NCI-H1436 (cell line): Measurements from ENCODE around the gene CSTPP1.

ENCODE experiments used
- DNase-seq: peaks from one replicate; lab custom pipeline; 2025; lab: John Stamatoyannopoulos, UW

Gene CSTPP1

DNA sequence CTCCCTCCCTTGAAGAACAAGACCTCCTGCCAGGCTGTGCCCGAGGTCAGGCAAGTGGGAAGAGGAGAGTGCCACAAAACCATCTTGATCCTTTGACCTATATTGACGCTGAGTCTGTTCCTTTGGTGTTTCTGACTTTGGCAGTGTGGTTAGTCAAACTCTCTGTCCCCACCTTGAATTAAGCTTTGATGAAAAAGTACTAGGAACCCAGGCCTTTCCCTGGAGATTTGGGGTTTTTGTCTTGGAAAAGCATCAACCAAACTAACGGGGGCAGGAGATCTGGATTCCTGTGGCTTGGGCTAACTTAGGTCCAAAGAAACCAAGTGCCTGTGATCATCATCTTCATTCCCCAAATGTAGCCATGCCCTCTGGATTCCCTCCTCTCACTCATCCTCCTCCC lies 199.8 kb downstream of the CSTPP1 start:
- no peak for DNase-seq

DNA sequence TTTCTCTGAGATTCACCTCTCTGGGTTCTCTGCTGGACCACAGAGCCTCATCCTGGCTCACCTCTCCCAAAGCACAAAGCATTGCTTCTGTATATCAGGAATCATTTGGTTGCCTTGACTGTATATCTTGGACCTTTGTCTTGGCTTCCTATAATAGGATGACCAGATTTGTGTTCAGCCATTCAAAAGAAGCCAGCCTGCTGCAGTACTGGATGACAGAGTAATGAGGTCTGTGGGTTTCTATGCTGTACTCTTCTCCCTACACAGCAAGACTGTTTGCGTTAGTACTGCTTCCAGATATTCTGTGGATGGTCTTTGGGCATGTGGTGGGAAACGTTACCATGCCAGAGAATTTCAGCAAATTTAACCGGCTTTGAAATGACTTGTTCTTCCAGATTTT lies 200.4 kb downstream of the CSTPP1 start:
- no peak for DNase-seq

DNA sequence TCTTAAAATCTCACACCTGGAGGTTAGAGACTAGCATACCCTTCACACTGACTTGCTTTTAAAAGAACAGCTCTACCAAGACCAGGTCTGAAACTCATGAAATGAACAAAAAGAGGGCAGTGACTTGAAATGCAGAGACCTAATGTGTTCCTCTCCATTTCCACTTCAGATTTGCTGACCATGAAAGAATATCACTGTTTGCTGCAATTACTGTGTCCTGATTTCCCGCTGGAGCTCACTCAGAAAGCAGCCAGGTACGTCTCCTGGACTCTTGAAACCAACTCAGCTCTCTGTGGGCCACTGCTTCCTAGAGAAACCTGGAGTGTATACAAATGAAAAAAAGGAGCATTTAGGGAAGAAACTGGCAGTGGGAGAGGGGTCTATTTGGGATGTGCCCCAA lies 200.9 kb downstream of the CSTPP1 start:
- no peak for DNase-seq

DNA sequence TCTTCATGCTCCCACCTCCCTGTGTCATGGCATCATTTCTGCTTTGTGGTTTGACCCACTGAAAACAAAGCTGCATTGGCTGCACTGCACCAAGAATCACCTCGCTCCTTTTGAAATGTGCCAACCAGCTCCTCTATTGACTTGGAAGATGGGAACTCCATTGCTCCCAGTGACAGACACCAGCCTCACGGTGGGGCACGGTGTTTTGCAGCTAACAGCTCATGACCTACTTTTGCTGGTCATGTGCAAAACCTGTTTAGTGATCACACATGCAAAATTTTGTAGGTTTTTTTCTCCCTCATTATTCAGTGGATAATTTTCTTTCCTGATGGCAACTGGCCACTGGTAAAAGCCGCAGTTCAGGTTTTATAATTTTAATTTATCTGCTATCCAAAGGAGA lies 203.3 kb downstream of the CSTPP1 start:
- no peak for DNase-seq

DNA sequence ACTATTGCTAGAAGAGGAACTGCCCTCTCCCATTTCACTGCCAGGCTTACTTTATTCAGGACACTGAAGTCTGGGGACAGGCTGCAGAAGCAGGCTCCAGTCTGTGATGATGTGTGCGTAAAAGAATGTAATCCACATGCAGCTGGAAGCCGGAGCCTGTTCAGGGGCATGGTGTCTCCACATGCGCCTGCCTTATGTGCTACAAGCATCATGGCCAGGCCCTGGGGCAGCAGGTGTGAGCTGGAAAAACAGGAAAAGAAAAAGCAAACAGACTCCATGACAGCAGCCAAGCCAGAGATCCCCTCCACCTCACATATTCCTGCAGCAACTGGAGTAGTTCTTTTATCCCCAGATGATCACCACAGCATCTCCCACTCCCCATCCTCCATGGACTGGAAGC lies 206.8 kb downstream of the CSTPP1 start:
- no peak for DNase-seq

DNA sequence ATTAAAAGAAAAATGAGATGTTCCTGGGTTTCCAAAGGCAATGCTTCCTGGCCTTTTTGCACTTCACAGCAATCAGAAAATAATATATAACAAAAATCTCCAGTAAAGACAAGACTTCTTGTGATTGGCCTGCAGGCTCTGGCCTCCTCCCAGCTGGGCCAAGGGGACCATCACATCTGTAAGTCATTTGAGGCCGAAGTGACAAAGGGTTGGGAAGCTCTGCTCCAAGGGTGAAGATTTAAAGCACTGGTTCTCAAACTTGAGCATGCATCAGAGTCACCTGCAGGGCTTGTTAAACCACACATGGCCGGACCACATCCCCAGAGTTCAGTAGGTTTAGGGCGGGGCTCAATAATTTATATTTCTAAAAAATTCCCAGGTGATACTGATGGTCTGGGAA lies 208.0 kb downstream of the CSTPP1 start:
- DNase-seq, result no peak

DNA sequence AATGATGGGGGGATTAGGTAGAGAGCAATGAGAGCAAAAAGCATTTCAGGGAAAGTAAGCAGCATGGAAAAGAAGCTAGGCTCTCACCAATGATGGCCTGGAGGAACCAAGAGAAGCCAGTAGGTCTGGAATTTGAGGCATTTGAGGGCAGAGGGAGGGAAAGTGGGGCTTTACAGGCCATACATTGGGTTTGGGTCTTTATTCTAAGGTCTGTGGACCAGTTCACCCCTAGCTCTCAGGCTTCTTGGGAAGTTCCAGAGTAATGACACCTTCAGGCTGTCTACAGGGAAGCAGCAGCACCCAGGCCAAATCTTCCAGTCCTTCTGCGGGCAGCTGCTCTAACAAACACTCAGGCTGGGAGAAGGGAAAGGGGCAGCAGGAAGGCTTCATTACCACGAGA lies 210.7 kb downstream of the CSTPP1 start:
- no peak for DNase-seq

DNA sequence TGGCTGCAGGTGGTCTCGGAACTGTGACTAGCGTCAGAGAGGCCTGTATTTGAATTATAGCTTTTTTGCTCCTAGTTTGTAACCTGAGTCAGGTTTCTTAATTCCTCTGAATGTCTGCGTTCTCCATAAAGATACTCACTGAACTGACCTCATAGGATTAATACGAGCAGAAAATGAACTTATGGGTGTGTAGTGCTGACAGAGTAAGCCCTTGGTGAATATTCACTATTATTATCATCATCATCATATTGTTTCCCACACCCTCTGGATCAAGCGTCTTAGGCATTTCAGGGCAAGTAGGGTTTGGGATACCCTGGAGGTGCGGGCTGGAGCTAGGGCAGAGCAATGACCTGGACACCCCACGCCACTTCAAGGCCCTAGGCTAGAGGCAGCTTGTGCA lies 211.1 kb downstream of the CSTPP1 start:
- no peak for DNase-seq

DNA sequence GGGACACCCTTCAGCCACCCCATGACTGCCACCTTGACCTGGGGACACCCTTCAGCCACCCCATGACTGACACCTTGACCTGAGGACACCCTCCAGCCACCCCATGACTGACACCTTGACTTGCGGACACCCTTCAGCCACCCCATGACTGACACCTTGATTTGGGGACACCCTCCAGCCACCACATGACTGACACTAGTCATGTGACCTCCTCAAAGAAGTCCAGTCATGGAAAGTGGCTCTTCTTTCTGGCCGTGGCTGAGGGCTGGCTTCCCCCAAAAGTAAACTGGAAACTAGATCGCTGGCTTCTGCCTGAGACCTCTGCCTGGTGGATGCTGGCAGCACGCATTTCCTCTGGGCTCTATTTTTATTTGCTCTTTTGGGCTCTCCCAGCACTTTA lies 211.7 kb downstream of the CSTPP1 start:
- DNase-seq, result no peak

DNA sequence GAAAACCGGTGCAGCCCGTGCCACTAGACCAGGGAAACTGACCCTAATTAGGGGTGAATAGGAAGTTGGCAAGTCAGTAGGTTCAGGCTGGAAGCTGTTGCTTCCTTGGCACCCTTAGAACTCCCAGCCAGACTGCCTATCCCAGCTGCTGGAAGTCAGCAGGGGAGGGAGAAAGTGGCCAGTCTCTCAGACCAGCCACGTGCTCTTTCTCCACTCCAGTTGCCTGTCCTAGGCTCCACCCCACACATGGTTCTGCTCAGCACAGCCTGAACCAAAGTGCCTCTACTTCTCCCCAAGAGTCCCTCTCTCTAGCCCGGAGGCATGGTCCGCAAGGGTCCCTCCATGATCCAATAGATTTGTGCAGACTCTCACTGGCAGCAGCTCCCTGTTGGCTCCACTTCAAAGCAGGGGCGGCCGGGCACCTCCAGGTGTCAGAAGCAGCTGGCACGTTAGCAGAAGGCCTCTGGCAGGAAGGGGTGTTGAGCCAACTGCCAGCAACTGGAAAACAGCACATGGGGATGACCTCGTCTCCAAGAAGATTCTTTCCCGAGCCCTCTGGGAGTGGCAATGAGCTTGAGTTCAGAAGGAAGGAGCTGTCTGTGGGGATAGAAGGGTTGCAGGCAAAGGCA lies 212.5 kb downstream of the CSTPP1 start:
- no peak for DNase-seq

DNA sequence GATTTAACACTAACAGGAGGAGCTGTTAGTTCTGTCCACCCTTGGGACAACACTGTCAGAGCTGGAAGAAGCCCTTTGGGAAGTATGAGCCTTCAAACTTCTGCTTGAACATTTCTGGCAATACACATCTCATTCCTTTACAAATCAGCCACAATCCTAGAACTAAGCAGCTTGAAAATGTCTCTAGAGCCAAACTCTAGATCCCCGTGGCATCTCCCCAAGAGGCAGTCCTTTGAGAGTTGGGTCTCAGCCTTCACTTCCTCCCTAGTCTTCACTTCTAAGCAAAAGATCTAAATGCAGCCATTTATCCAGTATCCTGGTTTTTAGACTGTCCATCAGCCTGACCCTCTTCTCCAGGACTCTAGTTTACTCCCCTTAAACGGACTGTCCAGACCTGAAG lies 213.2 kb downstream of the CSTPP1 start:
- DNase-seq, result no peak

DNA sequence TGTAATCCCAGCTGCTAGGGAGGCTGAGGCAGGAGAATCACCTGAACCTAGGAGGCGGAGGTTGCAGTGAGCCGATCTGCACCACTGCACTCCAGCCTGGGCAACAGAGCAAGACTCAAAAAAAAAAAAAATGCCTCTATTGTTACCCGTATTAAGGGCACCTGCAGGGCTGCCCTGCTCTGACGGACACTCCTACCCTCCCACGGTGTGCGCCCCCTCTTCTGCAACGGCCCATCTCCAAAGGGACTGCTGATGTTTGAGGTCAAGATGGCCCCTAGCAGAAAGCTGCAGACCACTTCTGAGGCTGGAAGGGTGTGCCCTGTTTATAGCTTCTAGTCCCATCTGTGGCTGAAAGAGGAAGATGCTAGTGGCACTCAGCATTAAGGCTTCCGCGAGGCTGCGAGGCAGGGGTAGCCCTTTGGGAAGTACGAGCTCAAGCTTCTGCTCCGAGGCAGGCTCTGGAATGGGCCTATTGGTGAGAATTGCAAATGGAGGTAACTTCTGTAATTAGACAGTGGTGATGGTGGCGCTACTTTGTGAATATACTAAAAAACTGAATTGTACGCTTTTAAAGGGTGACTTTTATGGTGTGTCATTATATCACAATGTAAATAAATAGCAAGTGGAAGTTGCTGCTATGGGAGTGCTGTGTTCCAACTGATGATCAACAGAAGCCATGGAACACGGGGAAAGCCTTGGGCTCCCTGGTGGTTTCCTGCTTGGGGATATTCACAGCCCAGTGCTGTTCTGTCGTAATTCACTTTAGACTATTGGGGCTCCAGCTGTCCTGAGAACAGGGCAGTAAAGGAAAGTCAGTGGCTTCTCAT lies 215.8 kb downstream of the CSTPP1 start:
- no peak for DNase-seq

DNA sequence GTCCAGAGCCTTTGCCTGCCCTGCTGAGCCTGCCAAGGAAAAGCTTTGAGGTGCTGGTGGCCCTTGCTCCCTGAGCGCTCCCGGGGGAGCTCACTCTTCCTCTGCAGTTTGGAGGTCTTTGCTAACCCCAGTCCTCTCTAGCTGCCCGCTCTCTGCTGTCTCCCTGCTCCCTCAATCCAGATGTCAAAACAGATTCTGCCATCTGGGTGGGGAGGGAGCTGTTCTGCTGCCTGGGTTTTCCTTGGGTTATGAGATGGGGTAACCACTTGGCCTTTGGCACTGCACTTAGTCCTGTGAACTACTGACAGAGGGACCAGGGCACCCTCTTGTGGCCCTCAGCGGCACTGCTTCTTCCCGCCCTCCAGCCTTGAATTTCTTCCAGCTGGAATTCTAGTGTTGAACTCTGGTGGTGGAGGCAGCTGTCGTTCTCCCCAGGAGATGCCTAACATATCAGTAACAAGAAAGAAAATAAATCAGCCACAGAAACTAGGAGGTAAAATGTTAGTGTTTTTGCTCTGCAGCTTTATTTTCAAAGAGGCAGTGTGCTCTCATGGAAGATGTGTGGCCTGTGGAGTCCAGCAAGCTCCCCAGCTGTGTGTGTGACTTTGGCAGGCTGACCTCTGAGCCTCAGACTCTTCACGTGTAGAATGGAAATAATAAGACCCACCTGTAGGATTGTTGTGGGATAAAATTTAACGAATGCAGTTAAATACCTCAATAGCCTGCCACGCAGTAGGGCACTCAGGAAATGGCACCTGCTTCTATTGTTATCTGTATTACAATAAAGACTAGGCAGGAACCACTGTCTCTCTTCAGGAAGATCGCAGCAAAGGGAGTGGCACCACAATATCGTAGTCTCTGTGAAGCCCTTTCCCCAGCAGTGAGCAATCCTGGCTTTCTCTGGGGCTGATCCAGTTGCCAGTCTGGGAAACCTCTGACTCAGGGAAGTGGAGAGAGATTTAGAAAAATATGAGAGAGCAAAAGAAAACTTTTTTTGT lies 216.7 kb downstream of the CSTPP1 start:
- DNase-seq, result peak; percentile 66

DNA sequence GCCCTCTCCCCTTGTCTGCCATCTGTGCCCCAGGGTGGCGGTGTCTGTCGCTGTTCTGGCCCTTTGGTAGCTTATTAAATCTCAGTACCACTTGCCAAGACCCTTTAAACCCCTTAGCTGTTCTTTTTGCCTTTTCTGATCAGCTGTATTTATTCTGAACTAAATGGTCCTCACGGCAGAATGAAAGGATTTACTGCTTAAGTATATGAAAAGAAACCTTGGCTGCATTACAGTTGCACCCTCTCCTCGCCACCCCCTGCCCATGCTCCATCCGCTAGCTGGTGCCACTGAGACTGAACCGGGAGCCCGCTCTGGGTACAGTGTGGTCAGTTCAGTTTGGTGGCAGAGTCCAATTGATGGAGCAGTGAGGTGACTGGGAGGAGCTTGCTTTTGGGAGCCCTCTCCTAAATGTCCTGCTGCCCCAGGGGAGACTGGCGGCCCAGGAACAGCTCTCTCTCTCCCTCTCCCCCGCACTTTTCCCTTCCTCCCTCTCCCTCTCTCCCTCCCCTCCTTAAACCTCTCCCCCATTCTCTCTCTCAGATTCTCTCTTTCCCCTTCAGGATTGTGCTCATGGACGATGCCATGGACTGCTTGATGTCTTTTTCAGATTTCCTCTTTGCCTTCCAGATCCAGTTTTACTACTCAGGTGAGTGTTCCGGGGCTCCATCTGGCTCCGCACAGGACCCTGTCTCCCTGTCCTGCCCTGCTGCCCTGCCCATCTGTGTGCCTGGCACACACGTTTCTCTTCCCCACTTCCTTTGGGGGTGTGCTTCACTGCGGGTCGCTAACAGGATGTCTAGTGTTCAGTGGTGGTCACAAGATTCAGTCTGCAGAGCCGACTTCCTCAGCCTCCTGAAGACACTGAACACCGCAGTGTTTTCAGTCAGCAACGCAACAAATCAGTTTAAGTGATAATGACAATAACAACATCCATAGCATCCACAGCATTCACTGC lies 218.3 kb downstream of the CSTPP1 start:
- no peak for DNase-seq

DNA sequence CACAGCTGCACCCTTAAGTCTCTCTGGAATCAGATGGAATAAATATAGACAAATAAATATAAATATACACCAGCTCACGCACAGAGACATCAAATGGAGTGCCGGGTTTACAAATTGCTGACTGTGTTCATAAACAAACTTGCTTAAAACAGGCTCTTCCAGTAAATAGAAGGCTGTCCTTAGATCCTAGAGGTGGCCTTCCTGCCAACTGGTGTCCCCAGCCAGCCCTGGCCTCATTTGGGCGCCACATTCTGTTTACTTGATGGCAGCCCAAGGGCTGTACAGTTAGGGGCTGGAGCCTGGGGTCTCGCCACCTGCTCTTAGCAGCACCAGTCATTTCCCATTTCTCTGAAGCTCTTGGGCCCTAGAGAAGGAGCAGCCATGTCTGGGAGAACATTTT lies 219.3 kb downstream of the CSTPP1 start:
- no peak for DNase-seq

DNA sequence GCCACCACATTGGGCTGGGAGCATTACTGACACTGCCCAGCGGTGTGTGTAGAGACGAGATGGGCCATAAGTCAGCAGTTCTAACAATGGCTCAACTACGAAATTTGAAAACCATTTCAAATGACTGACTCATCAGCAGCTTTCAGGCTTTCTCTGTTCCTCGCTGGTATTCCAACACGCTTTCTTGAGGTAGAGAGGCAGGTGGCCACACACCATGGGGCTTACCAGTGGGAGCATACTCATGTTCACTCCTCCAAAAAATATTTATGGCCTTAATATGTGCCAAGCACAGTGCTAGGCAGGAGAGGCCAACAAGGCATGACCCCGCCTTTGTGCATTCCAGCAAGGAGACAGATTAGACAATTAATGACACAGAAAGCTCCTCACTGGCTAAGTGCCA lies 219.8 kb downstream of the CSTPP1 start:
- DNase-seq, result no peak

DNA sequence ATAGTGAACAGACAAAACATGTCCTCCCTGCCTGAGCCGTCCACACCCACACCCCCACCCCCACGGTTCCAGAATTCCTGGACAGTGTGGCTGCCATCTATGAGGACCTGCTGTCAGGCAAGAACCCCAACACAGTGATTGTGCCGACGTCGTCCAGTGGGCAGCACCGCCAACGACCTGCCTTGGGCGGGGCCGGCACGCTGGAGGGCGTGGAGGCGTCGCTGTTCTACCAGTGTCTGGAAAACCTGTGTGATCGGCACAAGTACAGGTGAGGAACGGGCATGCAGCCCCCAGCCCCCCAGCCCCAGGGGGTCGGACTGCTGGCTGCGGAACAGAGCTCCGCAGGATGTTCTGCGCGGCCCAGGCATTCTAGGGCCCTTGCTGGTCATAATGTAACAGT lies 220.4 kb downstream of the CSTPP1 start:
- DNase-seq, result no peak

DNA sequence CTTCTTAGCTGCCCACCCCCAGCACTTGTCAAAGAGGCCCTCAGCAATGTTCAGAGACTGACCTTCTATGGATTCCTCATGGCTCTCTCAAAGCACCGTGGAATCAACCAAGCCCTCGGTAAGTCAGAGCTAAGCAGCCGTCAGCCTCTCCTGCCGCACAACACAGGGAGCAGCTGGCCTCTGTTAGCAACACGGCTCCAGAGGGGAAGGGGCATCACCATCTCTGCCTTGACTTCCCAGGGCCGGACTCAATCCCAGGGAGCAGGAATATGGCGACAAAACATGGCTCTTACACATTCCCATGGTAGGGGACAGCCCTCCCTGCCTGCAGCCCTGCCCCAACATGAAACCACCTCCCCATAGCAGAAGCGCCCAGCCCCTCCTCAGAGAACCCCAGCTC lies 221.2 kb downstream of the CSTPP1 start:
- no peak for DNase-seq

DNA sequence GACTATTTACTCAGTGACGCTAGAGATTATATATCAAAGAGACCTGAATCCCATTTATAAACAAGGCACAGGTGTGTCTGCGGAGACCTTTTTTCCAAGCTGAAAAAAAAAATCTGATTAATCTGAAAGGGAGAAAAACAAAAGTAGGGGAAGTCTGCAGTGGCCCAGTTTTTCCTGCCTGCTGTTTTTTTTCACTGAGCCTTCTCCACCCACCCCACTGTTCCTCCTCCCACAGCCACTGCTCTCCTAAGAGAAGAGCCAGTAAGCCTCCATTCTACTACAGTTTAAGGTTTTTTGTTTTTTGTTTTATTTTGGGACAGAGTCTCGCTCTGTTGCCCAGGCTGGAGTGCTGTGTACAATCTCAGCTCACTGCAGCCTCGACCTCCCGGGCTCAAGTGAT lies 221.7 kb downstream of the CSTPP1 start:
- DNase-seq, result no peak

DNA sequence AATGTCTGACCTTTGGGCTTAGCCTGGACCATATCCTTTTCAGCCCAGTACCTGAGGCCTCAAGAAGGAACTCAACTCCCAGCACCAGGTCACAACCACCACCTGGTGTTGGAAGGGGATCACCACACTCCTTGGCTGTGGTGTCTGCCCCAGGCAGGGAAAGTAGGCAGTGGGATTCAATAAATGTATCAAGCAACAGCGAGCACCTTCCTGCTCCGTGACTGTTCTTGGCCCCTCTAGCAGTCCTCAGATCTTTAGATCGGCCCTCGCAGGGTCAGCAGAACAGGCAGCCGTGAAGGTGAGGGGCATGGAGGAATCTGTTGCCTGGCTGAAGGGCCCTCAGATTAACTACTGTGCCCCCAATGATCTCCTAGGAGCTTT lies 224.2 kb downstream of the CSTPP1 start:
- no peak for DNase-seq

DNA sequence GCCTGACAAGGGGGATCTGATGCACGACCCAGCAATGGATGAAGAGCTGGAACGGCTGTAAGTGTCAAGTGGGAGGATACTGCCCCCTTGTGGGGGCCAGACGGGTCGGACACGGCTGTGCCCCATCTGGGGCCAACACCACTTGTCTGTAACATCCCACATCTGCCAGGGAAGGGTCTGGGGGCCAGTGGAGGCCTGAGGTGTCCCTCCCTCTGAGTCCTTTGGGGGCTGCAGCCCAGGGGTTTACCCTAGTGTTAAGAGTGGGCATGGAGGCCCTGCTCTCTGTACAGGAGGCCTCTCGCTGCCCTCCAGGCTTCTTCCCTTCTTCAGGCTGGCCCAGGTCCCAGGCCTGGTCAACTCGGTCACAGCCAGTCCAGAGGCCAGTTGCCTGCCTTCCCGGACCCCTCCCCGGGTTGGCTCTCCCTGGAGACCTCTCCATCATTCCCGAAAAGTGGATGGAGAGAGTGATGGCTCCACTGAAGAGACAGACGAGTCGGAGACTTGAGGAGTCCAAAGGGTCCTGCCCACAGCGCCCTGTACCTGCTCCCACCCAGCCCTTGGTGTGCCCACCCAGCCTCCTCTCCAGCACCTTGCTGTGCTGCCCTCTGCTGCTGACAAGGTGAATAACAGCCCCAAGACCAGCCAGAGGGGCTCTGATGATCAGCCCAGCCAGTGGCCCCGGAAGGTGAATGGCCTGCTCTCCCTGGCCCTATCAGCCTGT lies 224.7 kb downstream of the CSTPP1 start:
- DNase-seq, result peak; percentile 34
